HG02885 (cell line): Measurements from ENCODE around the gene ZFAND3.

Source experiments
- ATAC-seq: cut with Tn5 transposase; IDR thresholded peaks from one replicate; pipeline ENCODE4 v1.9.1; 2021; ENCODE audit warnings: mild to moderate bottlenecking; ENCODE audit not compliant: unreplicated experiment, poor library complexity

The ZFAND3 gene

DNA sequence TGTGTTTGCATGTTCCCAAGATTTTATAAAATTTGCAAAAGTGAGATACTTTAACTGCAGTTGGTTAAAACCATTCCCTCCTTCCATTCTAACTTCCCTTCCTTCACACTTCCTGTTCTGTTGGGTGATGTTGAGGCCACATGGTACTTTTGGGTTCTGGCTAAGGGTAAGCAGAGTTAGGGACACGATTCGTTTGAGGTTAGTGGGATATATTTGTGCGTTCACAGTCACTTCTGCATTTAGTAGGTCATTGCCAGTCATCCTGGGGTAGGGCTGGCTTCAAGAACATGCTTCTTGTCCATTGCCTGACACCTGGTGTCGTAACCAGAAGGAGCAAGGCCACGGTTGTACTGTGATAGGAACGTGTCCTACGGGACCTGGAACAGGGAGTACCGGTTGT, 340.1 kb downstream of the ZFAND3 start:
- no peak for ATAC-seq

DNA sequence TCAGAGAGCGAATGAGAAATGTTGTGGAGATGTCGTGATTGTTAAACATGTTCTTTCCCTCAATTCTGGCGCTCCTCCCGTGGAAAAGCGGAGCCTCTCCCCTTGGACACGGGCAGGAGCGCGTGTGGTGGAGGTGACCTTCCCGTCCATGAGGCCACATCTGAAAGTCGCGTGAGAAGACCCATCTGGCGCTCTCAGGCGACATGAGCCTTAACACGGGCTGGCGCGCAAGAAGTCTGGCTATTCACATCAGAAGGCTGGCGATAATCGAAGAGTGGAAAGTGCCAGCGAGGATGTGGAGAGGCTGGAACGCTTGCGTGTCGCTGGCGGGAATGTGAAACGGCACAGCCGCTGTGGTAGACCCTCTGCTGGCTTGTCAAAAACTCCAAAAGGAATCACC, 341.3 kb downstream of the ZFAND3 start:
- no peak for ATAC-seq

DNA sequence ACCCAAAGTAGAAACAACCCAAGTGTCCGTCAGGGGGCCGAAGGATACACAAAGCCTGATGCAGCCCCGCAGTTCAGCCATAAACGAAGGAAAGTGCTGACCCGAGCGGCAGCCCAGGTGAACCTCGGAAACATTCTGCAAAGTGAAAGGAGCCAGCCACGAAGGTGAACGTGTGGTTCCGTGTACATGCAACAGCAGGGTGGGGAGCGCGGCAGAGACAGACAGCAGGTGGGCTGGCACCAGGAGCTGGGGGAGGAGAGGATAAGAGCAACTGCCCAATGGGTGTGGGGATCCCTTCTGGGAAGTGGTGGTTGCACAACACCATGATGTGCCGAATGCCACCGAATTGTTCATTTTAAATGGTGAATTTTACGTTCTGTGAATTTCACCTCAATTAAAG, 341.8 kb downstream of the ZFAND3 start:
- ATAC-seq = no peak

DNA sequence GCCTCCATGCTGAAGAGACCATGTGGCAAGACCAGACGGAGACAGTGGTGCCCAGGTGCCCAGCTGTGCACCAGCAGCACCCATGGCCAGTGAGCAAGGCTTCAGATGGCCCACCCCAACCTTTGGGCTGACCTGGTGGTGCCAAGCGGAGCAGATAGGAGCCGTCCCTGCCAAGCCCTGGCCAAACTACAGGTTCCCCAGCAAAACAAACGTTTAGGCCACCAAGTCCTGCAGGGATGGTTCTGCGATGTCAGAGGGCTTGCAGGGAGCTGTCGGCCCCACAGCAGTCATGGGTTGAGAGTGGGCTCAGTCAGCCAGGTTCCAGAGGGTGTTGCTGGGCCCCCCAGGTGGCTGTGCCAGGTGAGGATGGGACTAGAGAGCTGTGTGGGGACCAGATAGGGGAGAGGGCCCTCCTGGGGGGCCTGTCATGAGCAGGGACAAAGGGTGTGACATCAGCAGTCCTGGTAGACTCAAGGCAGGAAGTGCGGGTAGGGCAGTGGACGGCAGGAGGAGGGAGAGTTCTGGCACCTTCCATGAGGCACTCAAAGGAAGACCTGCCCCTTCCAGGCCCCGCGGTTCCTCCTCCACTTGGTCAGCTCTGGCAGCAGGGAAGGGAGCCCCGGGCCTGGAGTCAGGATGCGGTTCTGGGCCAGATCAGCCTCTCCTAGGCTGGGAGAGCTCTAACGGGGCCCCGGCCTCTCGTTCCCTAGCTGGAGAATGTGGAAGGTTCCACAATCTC, 342.4 kb downstream of the ZFAND3 start:
- no peak for ATAC-seq

DNA sequence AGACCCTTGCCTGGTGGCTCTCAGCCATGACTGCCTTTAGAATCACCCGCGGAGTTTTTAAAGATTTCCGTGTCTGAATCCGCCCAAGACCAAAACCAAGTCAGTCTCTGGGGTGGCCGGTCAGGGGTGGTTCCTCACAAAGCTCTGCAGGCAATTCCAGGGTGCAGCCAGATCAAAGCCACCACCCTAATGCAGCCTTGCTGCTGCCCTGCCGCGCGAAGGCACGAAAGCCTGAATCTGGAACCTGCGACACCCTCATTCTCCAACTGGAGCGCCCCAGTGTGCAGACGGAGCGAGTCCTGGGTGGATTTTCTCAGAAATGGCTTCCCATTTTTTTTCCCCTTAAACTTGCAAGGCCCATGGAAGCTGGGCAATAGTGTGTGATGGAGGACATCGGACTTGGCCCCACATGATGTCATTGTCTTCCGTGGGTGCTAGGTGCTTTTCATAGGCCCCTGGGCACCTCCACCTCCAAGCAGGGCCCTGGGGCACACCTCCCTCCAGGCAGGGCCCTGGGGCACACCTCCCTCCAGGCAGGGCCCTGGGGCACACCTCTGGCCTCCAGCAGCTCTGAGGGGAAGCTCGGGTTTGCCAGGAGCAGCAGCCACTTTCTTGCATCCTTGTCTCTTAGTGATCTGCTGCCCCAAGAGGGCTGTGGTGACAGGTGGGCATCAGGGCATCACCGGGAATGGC, 343.1 kb downstream of the ZFAND3 start:
- ATAC-seq = no peak

DNA sequence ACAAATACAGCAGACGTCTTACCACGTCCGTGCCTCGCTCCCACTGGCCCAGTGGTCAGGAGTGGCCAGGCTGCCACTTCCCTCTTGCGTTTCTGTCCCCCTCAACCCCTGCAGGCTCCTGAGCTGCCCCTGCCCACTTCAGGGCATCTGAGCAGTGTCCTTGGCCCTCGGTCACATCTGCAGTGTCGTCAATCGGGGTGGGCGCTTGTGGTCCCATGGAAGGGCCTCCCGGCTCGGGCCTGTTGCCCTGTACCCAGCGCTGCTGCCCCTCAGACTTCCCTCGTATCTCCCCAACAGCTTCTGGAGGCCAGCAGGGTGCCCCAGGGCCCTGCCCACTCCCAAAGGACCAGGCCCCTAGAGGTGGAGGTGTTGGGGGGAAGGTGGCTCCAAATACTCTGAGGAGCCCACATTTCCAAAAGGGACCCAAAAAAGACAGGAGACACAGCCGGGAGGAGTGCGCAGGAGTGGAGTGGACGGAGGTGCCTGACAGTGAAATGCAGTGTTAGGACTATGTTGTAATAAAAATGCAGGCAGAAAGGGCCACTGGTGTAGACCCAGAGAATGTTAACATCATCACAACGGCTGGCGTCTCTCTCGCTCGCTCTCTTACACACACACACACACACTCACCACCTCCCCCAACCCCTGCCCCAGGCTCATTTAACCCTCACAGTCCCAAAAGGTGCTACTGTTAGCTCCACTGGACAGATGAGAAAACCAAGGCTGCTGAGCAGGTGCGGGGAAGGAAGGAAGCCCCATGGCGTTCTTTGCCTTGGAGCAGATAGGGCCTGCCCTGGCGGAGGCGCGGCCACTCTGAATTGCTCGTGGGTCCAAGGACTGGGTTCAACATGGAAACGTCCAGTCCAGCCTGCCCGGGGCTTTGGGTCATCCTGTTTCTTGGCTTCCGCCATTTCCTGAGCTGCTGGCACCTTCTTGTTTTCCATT, 343.9 kb downstream of the ZFAND3 start:
- no peak for ATAC-seq

DNA sequence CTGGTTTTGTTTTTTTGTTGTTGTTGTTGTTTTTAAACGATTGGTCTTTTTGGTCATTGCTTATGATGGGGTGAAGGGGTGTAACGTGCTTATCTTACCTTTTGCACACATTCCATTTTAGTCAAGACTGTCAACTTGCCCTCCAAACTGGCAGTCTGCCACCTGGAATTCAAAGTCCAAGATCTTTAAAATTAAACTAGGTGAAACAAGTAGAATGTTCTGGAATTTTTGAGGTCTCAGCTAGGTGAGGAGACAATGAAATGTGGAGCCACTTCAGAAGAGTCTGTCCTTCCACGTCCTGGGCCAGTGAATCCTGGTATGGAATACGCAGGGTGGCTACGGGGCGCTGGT, 344.6 kb downstream of the ZFAND3 start:
- no peak for ATAC-seq

DNA sequence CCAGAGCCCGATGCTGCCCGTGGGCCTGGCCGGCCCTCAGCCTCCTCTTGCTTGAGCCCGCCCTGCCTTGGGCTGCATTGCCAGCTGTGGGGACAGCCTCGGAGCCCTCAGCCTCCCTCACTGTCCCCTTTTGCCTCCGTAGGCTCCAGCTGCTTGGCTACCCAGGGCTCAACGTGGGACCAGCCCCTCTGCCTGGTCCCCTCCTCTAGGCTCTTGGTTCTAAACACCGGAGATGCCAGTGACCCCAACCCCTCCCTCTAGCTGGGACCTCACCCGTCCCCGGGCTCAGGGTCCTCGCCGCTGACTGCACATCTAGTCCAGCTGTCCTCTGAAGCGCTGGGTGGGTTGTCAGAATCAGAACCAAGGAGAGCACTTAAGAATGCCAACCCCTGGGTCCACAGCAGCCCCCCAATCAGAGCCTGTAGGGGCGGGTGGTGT, 345.2 kb downstream of the ZFAND3 start:
- ATAC-seq = no peak

DNA sequence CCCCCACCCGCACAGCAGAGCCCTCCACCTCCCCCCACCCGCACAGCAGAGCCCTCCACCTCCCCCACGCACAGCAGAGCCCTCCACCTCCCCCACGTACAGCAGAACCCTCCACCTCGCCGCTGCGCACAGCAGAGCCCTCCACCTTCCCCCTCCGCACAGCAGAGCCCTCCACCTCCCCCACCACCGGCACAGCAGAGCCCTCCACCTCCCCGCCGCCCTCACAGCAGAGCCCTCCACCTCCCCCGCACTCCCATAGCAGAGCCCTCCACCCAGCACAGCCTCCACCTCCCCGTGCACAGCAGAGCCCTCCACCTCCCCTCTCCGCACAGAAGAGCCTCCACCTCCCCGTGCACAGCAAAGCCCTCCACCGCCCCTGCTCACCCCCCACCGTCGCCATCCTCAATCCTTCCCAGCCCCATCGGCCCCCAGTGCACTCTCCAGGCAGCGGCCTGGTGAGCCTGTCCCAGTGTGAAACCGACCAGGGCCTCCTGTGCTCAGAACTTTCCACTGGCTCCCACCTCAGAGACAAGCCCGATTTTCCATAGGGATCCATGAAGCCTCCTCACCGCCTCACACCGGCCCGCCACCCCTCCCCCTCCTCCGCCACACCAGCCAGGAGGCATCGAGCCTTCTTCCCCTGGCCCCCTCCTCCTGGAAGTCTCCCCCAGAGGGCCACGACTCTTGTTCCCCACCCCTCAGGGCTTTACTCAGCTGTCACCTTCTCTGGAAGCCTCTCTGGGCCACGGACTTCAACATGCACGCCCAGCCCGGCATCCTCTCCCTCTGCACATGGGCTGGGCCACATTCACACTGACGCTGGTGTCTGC, 347.1 kb downstream of the ZFAND3 start:
- ATAC-seq = no peak

DNA sequence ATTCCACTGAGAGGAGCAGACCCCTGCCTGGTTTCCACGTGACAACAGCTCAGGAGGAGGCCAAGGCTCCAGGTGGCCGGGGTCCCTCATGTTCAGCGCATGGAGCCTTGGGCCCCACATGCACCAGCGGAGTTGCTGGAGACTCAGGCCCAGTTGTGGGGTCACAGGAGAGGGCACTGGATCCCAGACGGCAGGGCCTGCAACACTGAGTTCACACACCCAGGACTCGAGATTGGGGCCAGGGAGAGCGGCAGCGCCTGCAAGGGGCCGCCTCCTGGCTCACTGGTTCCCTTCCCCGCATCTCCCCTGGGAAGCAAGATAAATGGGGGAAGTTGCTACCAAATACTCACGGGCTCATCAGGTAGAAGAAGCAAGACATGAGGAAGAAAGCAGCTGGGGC, 348.1 kb downstream of the ZFAND3 start:
- no peak for ATAC-seq

DNA sequence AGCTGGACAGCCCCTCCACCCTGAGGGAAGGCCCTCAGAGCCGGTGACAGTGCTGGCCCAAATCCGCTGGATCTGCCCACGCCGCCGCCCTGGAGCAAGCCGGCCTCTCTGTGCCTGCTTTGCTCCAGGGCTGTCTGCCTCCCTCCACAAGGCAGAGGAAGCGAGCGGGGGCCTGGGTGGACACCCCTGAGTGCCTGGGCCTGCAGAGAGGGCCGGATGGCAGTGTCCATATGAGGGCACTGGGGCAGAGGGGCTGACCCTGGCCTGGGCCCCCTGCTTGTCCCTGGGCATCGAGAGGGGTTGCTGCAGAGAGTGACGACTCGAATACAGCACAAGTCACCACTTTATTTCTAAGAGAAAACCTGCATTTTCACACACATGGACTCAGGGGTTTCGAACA, 348.6 kb downstream of the ZFAND3 start:
- no peak for ATAC-seq

DNA sequence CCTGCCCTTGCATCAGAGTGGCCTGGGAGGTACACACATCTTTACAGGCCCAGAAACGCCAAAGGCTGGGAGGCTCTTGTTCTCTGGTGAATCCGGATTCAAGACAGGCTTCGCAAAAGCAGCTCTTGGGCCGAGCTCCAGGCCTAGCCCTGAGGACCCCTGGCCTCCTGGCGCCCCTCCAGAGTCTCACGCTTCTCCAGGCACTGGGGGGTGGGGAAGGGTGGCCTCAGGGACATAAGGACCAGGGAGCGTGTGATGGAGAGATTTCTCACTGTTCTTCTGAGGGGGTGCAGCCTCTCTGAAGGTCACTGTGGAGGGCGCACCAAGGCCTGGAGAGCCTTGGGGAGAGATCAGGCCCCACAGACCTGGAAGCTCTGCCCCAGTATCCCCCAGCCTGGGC, 349.2 kb downstream of the ZFAND3 start:
- no peak for ATAC-seq

DNA sequence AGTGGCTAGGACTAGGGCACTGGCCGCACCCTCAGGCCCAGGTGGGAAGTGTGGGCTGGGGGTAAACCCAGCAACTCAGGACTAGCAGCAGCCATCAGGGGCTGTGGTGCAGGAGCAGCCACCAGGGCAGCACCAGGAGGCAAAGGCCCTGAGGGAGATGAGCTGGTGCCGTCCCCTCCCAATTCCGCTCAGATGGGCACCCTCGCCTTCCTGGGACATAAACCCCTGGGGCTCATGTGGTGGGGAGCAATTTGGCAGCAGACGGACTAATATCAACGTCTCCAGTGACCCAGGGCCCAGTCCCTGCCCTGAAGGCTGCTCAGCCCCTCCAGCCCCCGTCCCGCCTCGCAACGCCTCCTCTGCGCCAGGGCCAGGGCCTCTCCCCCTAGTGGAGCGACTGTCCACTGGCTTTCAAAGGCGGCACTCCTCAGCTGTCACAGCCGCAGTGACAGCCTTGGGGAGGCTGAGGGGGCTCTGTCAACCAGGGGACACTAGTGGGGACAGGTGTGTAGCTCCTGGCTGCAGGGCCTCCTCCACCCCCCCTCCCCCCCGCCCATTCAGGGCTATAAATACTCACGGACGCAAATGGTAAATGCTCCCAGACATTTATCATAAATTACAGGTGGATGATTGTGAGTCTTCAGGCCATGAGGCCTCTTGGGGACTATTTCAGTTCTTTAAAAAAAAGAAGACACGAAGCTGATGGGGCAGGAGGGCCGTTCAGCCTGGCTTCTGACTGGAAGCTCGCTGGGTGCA, 349.9 kb downstream of the ZFAND3 start:
- no peak for ATAC-seq

DNA sequence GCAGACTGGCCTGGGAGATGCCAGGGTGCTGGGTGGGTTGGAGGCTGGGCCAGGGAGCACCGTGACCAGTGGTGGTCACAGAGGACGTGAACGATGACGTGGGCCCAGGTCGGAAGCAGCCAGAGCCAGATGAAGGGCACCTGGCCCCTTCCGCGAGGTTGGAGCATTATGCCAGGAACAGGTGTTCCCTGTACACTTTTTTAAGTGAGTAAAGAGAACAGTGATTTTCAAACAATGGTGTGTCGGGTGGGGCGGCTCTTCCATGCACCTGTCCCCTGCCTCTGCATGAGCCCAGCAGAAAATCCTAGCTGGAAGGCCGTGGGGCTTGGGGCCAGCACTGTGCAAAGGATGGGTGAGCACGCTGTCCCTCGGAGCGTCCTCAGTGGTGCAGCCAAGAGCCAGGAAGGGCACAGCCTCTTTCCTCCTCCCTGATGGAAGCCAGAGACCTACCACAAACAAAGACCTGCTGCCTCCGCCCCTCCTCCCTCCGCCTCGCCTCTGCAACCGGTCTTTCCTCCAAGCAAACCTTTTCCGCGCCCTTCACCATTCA, 350.5 kb downstream of the ZFAND3 start:
- no peak for ATAC-seq

DNA sequence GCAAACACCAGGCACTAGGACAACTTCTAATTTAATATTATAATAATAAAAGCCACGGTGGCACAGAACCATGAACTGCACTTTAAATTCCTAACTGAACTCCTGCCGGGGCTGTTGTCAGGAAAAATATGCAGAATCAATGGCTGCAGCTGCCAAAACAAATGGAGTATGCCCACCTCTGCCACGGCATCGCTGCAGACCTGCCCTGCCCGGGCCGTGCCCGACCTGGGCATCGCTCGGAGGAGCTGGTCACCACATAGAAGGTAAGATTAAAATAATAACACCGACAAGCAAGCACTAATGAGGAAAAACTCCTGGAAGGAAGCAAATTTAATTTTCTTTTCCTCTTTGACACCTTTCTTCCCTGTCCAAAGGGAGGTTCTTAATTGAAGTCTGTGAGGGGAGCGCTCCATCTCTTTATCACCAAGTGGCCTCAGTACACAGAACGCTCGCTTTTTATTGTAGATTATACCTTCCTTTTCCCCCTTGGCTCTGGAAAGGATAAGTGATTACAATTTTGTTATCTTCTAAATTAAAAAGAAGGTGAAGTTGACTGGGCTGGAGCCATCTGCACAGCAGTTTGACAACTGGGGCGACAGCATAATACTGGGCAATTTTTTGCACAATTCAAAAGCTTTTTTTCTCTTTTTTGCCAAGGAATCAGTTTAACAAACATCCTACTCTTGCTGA, 351.3 kb downstream of the ZFAND3 start:
- no peak for ATAC-seq

DNA sequence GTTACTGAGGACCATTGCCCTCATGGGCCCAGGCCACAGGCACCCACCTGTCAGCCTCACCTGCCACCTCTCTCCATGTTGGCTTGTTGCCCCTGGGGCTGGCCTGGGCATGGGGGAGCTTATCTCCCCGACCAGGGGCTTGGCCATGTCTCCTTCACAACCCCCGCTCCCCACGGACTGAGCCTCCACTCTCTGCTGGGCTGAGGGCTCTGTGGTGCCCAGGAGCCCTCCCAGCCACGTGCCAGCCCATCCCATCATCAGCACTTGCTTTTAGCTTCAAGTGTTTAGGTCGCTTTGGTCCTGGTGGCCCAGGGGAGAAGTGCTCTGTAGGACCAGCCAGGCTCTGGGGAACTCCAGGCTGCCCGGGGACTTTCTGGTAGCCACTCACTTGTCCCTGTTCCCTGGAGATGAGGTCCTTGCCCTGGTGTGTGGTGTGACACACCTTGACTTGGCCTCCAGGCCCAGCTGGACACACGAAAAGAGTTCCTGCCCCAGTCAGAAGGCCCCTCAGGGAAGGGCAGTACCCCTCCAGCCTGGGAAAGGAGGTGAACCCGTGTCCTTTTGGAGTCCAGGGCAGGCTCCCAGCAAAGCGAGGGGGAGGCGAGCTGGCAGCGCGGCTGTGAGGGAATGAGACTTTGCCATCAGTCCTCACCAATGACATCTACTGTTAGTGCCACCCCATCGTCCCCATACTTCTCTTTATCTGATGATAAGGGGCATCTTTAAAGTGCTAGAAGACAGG, 352.6 kb downstream of the ZFAND3 start:
- no peak for ATAC-seq

DNA sequence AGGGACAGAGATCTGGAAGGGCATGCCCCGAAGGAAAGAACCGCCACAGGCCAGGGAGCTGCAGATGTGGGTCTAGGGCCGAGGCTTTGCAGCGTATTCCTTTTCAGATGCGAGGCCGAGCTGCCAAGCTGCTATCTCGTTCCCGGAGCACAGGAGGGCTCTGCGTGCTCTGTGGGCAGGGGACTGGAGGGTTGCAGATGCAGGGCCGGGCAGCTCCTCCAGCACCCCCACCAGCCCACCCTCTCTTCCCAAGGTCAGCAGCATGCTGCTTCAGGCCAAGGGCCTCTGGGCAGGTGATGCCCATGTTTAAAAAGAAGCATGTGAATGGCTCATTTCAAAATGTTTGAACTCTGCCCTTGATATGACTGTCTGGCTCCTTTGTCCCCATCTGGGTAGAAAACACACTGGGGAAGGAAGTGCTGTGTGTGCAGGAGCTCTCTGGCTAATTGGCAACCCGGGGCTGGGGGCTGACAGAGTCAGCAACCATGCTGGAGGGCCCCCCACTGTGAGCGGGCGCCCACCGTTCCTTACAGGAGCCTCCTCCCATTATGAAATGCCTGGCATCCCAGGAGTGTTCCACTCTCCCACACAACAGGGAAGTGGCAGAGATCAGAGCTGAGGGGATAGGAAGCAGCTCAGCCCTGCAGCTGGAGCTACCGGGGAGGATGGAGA, 353.3 kb downstream of the ZFAND3 start:
- ATAC-seq = no peak
